ENCODE data around the gene GTPBP1. TPM values are rescaled to one million over a fixed set of nuclear protein-coding genes. Genes with fewer than 3 reads are reported as not detected.

GTPBP1 gene
- total and polyA plus RNA-seq, 2 of the 13 experiments (the other 11 are each of a cell fraction or from before 2014, with no cell fraction given) = 22.3 to 27.0 TPM

- TF ChIP-seq ZNF512B (CRISPR knock-in tag; IDR thresholded peaks at IDR 0.05; ENCODE audit: borderline replicate concordance) (no peak), FOXO4 (CRISPR knock-in tag; conservative IDR thresholded peaks at IDR 0.05) (no peak), GZF1 (CRISPR knock-in tag; IDR thresholded peaks at IDR 0.05) (0 out of 2 replicates have a peak, but pooled peaks have one; percentile 67), FOXK2 (IDR thresholded peaks at IDR 0.05) (peak; percentile 98), ZC3H4 (CRISPR knock-in tag; IDR thresholded peaks at IDR 0.05; ENCODE audit: borderline replicate concordance) (no peak), SIN3A (IDR thresholded peaks at IDR 0.05; ENCODE audit: borderline replicate concordance, low read depth, low read length) (peak; percentile 81), ZNF3 (CRISPR knock-in tag; IDR thresholded peaks at IDR 0.05) (no peak), KDM1A (CRISPR knock-in tag; IDR thresholded peaks at IDR 0.05) (no peak), MXD4 (CRISPR knock-in tag; IDR thresholded peaks at IDR 0.05) (no peak), ZBTB33 (CRISPR knock-in tag; IDR thresholded peaks at IDR 0.05) (no peak), NRL (CRISPR knock-in tag; IDR thresholded peaks at IDR 0.05; ENCODE audit: borderline replicate concordance) (no peak), SUZ12 (IDR thresholded peaks at IDR 0.05; ENCODE audit: low read depth, low read length) (no peak)
- TF ChIP-seq, protein P1, sequence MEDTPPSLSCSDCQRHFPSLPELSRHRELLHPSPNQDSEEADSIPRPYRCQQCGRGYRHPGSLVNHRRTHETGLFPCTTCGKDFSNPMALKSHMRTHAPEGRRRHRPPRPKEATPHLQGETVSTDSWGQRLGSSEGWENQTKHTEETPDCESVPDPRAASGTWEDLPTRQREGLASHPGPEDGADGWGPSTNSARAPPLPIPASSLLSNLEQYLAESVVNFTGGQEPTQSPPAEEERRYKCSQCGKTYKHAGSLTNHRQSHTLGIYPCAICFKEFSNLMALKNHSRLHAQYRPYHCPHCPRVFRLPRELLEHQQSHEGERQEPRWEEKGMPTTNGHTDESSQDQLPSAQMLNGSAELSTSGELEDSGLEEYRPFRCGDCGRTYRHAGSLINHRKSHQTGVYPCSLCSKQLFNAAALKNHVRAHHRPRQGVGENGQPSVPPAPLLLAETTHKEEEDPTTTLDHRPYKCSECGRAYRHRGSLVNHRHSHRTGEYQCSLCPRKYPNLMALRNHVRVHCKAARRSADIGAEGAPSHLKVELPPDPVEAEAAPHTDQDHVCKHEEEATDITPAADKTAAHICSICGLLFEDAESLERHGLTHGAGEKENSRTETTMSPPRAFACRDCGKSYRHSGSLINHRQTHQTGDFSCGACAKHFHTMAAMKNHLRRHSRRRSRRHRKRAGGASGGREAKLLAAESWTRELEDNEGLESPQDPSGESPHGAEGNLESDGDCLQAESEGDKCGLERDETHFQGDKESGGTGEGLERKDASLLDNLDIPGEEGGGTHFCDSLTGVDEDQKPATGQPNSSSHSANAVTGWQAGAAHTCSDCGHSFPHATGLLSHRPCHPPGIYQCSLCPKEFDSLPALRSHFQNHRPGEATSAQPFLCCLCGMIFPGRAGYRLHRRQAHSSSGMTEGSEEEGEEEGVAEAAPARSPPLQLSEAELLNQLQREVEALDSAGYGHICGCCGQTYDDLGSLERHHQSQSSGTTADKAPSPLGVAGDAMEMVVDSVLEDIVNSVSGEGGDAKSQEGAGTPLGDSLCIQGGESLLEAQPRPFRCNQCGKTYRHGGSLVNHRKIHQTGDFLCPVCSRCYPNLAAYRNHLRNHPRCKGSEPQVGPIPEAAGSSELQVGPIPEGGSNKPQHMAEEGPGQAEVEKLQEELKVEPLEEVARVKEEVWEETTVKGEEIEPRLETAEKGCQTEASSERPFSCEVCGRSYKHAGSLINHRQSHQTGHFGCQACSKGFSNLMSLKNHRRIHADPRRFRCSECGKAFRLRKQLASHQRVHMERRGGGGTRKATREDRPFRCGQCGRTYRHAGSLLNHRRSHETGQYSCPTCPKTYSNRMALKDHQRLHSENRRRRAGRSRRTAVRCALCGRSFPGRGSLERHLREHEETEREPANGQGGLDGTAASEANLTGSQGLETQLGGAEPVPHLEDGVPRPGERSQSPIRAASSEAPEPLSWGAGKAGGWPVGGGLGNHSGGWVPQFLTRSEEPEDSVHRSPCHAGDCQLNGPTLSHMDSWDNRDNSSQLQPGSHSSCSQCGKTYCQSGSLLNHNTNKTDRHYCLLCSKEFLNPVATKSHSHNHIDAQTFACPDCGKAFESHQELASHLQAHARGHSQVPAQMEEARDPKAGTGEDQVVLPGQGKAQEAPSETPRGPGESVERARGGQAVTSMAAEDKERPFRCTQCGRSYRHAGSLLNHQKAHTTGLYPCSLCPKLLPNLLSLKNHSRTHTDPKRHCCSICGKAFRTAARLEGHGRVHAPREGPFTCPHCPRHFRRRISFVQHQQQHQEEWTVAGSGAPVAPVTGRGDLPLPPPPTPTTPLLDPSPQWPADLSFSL (CRISPR knock-in tag; IDR thresholded peaks at IDR 0.05) = no peak
Observed at GRCh38 chr22:38656256-38657044, 49.3 kb upstream of the GTPBP1 start, which contains the start of the genes CBY1 and FAM227A (continued).
